GM18519 (cell line): Measurements from ENCODE around the gene NEU3.
"Not testable (repeated sequence)": the region's sequence is repeated elsewhere in the genome, so short reads cannot be mapped to it uniquely, and the experiment has no call there.

Experiments
- ATAC-seq: cut with Tn5 transposase; IDR thresholded peaks from one replicate; pipeline ENCODE4 v1.9.1; 2021; ENCODE audit warnings: mild to moderate bottlenecking, moderate library complexity; ENCODE audit not compliant: unreplicated experiment, low FRiP score

Gene NEU3

GRCh38 chr11:75025561-75025960 is 36.8 kb downstream of the NEU3 start:
- no peak for ATAC-seq

- ATAC-seq = no peak
These were observed 39.6 kb downstream of the NEU3 start for GRCh38 chr11:75028321-75028720.

GRCh38 chr11:75028724-75029123 is 40.0 kb downstream of the NEU3 start:
- no peak for ATAC-seq

GRCh38 chr11:75029836-75030631 is 41.3 kb downstream of the NEU3 start:
- ATAC-seq = no peak

- no peak for ATAC-seq
These were observed 42.6 kb downstream of the NEU3 start for GRCh38 chr11:75031224-75031753.

GRCh38 chr11:75031771-75032549 is 43.2 kb downstream of the NEU3 start:
- no peak for ATAC-seq

GRCh38 chr11:75032550-75032935 is 43.8 kb downstream of the NEU3 start:
- no peak for ATAC-seq

GRCh38 chr11:75033916-75034315 is 45.2 kb downstream of the NEU3 start:
- no peak for ATAC-seq

GRCh38 chr11:75035256-75035655 is 46.5 kb downstream of the NEU3 start:
- no peak for ATAC-seq

GRCh38 chr11:75035911-75036565 is 47.3 kb downstream of the NEU3 start:
- ATAC-seq = no peak

- no peak for ATAC-seq
These were observed 51.5 kb downstream of the NEU3 start for GRCh38 chr11:75040167-75040770.

GRCh38 chr11:75041263-75041662 is 52.5 kb downstream of the NEU3 start:
- no peak for ATAC-seq

- not testable (repeated sequence) for ATAC-seq
These were observed 53.1 kb downstream of the NEU3 start for GRCh38 chr11:75041821-75042220.

GRCh38 chr11:75044381-75045170 is 55.8 kb downstream of the NEU3 start:
- not testable (repeated sequence) for ATAC-seq

- ATAC-seq = not testable (repeated sequence)
These were observed 57.9 kb downstream of the NEU3 start for GRCh38 chr11:75046668-75047067.

GRCh38 chr11:75047191-75047590 is 58.5 kb downstream of the NEU3 start:
- no peak for ATAC-seq

- ATAC-seq = not testable (repeated sequence)
These were observed 61.0 kb downstream of the NEU3 start for GRCh38 chr11:75049501-75050266.

- ATAC-seq = no peak
These were observed 61.8 kb downstream of the NEU3 start for GRCh38 chr11:75050516-75050915.

- no peak for ATAC-seq
These were observed 62.3 kb downstream of the NEU3 start for GRCh38 chr11:75051043-75051442.
